BLaER1 (cell line): ENCODE measurements around the gene PLEKHF1.

Experiments
- H3K27ac ChIP-seq: shearing (Covaris generic); formaldehyde crosslinking; 2 replicates; pipeline ENCODE4 v1.8.1; 2022
- H3K27me3 ChIP-seq: shearing (Covaris generic); formaldehyde crosslinking; 2 replicates; pipeline ENCODE4 v1.8.1; 2022
- H3K36me3 ChIP-seq: shearing (Covaris generic); formaldehyde crosslinking; 2 replicates; pipeline ENCODE4 v1.8.1; 2022
- H3K4me1 ChIP-seq: shearing (Covaris generic); formaldehyde crosslinking; 2 replicates; pipeline ENCODE4 v1.8.1; 2022
- H3K4me2 ChIP-seq: shearing (Covaris generic); formaldehyde crosslinking; 2 replicates; pipeline ENCODE4 v1.8.1; 2022
- H3K4me3 ChIP-seq: shearing (Covaris generic); formaldehyde crosslinking; 2 replicates; pipeline ENCODE4 v1.8.1; 2022
- H3K9ac ChIP-seq: shearing (Covaris generic); formaldehyde crosslinking; 2 replicates; pipeline ENCODE4 v1.8.1; 2022
- H3K9me3 ChIP-seq: shearing (Covaris generic); formaldehyde crosslinking; 2 replicates; pipeline ENCODE4 v1.8.1; 2022
- H4K20me1 ChIP-seq: shearing (Covaris generic); formaldehyde crosslinking; 2 replicates; pipeline ENCODE4 v1.8.1; 2022
- Cebpa-rat ChIP-seq: shearing (Covaris generic); IDR thresholded peaks from 2 replicates; pipeline ENCODE4 v1.8.1; 2022

The PLEKHF1 gene

GRCh38 chr19:29665215-29665825 is at the start of gene PLEKHF1:
TSS of gene PLEKHF1 (plus strand) at chr19:29665461. CDS start at chr19:29673840, 8,379 bp downstream.
- Histone ChIP-seq H3K9me3 (no peaks in the 10 kb centered on the region), H3K4me1 (peaks cover 51% of the 10 kb centered on the region), H3K4me3 (peak within 1 kb of the TSS; percentile 83), H4K20me1 (peaks cover 30% of the 10 kb centered on the region), H3K9ac (peak within 1 kb of the TSS; percentile 73), H3K4me2 (peak within 1 kb of the TSS; percentile 100), H3K36me3 (no peaks in the 10 kb centered on the region), H3K27me3 (peaks cover 8% of the 10 kb centered on the region; the same call in 1 of the 2 replicates), H3K27ac (no peak within 1 kb of the TSS)
- TF ChIP-seq Cebpa-rat, result no peak

GRCh38 chr19:29615891-29616425 is 49.3 kb upstream of the PLEKHF1 start:
- TF ChIP-seq Cebpa-rat, result no peak
- Histone ChIP-seq H3K36me3 (peaks cover 58% of the 10 kb centered on the region), H3K4me1 (peaks cover 73% of the 10 kb centered on the region), H3K4me2 (peak overlapping the region; percentile 78), H3K4me3 (no peak overlapping the region), H3K9ac (no peak overlapping the region; the same call in 1 of the 2 replicates), H3K9me3 (no peaks in the 10 kb centered on the region), H3K27ac (no peak overlapping the region), H3K27me3 (no peaks in the 10 kb centered on the region), H4K20me1 (no peaks in the 10 kb centered on the region)

GRCh38 chr19:29616541-29616940 is 48.7 kb upstream of the PLEKHF1 start:
- Histone ChIP-seq H3K4me3 (no peak overlapping the region), H3K27ac (no peak overlapping the region), H4K20me1 (no peaks in the 10 kb centered on the region), H3K9ac (no peak overlapping the region), H3K4me2 (peak overlapping the region; percentile 78), H3K4me1 (peaks cover 73% of the 10 kb centered on the region), H3K9me3 (no peaks in the 10 kb centered on the region), H3K36me3 (peaks cover 52% of the 10 kb centered on the region), H3K27me3 (no peaks in the 10 kb centered on the region)
- no peak for TF ChIP-seq Cebpa-rat

GRCh38 chr19:29617366-29618266 is 47.6 kb upstream of the PLEKHF1 start:
- TF ChIP-seq Cebpa-rat, result no peak
- Histone ChIP-seq H3K4me3 (no peak overlapping the region), H3K9ac (no peak overlapping the region)

GRCh38 chr19:29618434-29618833 is 46.8 kb upstream of the PLEKHF1 start:
- peak overlapping the region; percentile 28; the same call in 1 of the 2 replicates for H3K4me2 ChIP-seq
- H3K36me3 ChIP-seq, result peaks cover 34% of the 10 kb centered on the region
- H3K4me3 ChIP-seq, result no peak overlapping the region
- no peak for TF ChIP-seq Cebpa-rat
- H3K9ac ChIP-seq, result no peak overlapping the region
- no peaks in the 10 kb centered on the region for H3K27me3 ChIP-seq
- H3K27ac ChIP-seq, result no peak overlapping the region
- H4K20me1 ChIP-seq, result no peaks in the 10 kb centered on the region
- H3K9me3 ChIP-seq, result no peaks in the 10 kb centered on the region
- peaks cover 89% of the 10 kb centered on the region for H3K4me1 ChIP-seq

More at GRCh38 chr19:29617366-29618266, 47.6 kb upstream of the PLEKHF1 start:
- Histone ChIP-seq H3K9me3 (no peaks in the 10 kb centered on the region), H3K36me3 (peaks cover 42% of the 10 kb centered on the region), H3K27me3 (no peaks in the 10 kb centered on the region), H4K20me1 (no peaks in the 10 kb centered on the region), H3K4me2 (peak overlapping the region; percentile 28; the same call in 1 of the 2 replicates), H3K4me1 (peaks cover 83% of the 10 kb centered on the region), H3K27ac (no peak overlapping the region)

- H3K4me3 ChIP-seq, result no peak overlapping the region
- H3K4me1 ChIP-seq, result peaks cover 89% of the 10 kb centered on the region
- no peaks in the 10 kb centered on the region for H4K20me1 ChIP-seq
- peaks cover 29% of the 10 kb centered on the region for H3K36me3 ChIP-seq
- TF ChIP-seq Cebpa-rat, result no peak
- H3K9ac ChIP-seq, result no peak overlapping the region
- H3K4me2 ChIP-seq, result peak overlapping the region; percentile 28; the same call in 1 of the 2 replicates
- no peak overlapping the region for H3K27ac ChIP-seq
- no peaks in the 10 kb centered on the region for H3K27me3 ChIP-seq
- no peaks in the 10 kb centered on the region for H3K9me3 ChIP-seq
Measured at GRCh38 chr19:29618871-29619270, 46.4 kb upstream of the PLEKHF1 start.

GRCh38 chr19:29620931-29621351 is 44.3 kb upstream of the PLEKHF1 start:
- no peaks in the 10 kb centered on the region for H4K20me1 ChIP-seq
- no peak overlapping the region for H3K9ac ChIP-seq
- no peaks in the 10 kb centered on the region for H3K27me3 ChIP-seq
- peaks cover 77% of the 10 kb centered on the region for H3K4me1 ChIP-seq
- H3K9me3 ChIP-seq, result no peaks in the 10 kb centered on the region
- H3K4me3 ChIP-seq, result 0 out of 2 replicates have a peak overlapping the region, but pooled peaks have one; percentile 12
- H3K4me2 ChIP-seq, result peak overlapping the region; percentile 90
- peak overlapping the region; percentile 53 for H3K27ac ChIP-seq
- peaks cover 9% of the 10 kb centered on the region for H3K36me3 ChIP-seq
- TF ChIP-seq Cebpa-rat, result no peak

- no peaks in the 10 kb centered on the region for H3K27me3 ChIP-seq
- peak overlapping the region; percentile 25; the same call in 1 of the 2 replicates for H3K4me3 ChIP-seq
- H3K4me2 ChIP-seq, result peak overlapping the region; percentile 90
- no peaks in the 10 kb centered on the region for H4K20me1 ChIP-seq
- peak overlapping the region; percentile 58; the same call in 1 of the 2 replicates for H3K9ac ChIP-seq
- peaks cover 67% of the 10 kb centered on the region for H3K4me1 ChIP-seq
- no peaks in the 10 kb centered on the region for H3K9me3 ChIP-seq
- no peak for TF ChIP-seq Cebpa-rat
- no peaks in the 10 kb centered on the region for H3K36me3 ChIP-seq
- H3K27ac ChIP-seq, result peak overlapping the region; percentile 70
Measured at GRCh38 chr19:29622166-29623070, 42.8 kb upstream of the PLEKHF1 start.
